ENCODE data around the gene MZF1.

The MZF1 gene

GRCh38 chr19:58561373-58562121 lies 11.6 kb downstream of the MZF1 start:
- H3K4me2 ChIP-seq (ENCODE audit: insufficient read depth, low read length): no peak overlapping the region
- peaks cover 16% of the 10 kb centered on the region for H4K20me1 ChIP-seq (ENCODE audit: insufficient read depth, low read length)

DNA sequence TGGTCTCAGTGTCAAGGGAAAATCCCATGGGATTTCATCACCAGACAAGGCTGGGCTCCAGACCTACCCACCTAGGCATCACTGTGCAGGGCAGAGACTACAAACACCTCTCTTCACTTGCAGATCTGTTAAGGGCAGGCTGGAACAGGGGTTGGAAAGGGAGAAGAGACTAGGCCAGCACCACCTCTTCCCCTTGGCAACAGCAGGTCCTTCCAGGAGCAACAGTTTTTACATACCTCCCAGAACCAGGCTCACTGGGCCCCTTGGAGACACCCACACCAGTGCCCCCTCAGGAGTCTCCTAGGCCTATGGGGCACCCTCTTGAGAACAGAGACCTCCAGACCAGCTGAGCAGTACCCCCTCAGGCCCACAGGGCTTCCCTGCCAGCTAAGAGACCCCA lies 12.2 kb downstream of the MZF1 start:
- no peak for ATAC-seq (ENCODE audit: insufficient read depth, low read depth)
- H3K27me3 ChIP-seq (ENCODE audit: insufficient read depth, low read length, poor library complexity): no peaks in the 10 kb centered on the region
- 0 out of 2 replicates have a peak overlapping the region, but pooled peaks have one; percentile 80 for H3K4me2 ChIP-seq (ENCODE audit: insufficient read depth, low read length)

More at GRCh38 chr19:58561373-58562121, 11.6 kb downstream of the MZF1 start:
- no peaks in the 10 kb centered on the region for H3K9me3 ChIP-seq (ENCODE audit: insufficient read depth, low read length, severe bottlenecking)
- TF ChIP-seq EZH2 (IDR thresholded peaks at IDR 0.05; ENCODE audit: borderline replicate concordance, low read depth, low read length, severe bottlenecking): no peak
- TF ChIP-seq CTCF (IDR thresholded peaks at IDR 0.05; ENCODE audit: borderline replicate concordance, extremely low read depth, low read length, poor library complexity, severe bottlenecking): no peak
- H3K9ac ChIP-seq (ENCODE audit: low read depth, low read length): no peak overlapping the region
- H3K36me3 ChIP-seq (ENCODE audit: insufficient read depth, low read length): peaks cover 27% of the 10 kb centered on the region
- ATAC-seq (ENCODE audit: insufficient read depth, low read depth) (no peak), DNase-seq (no peak)
- no peak overlapping the region for H2AFZ ChIP-seq (ENCODE audit: low read depth, low read length)
- H3K4me3 ChIP-seq (ENCODE audit: low read depth in 1 of 2, low read length in 2 of 2): no peak overlapping the region
- no peak overlapping the region for H3K27ac ChIP-seq (ENCODE audit: low read length)
- peaks cover 59% of the 10 kb centered on the region for H3K79me2 ChIP-seq (ENCODE audit: insufficient read depth, low read length)
- H3K27me3 ChIP-seq (ENCODE audit: insufficient read depth, low read length, poor library complexity): no peaks in the 10 kb centered on the region
- H3K4me1 ChIP-seq (ENCODE audit: insufficient read depth, low read length): peaks cover 28% of the 10 kb centered on the region

GRCh38 chr19:58560007-58560887 lies 12.9 kb downstream of the MZF1 start:
- DNase-seq (no peak), ATAC-seq (ENCODE audit: insufficient read depth, low read depth) (no peak)
- peaks cover 71% of the 10 kb centered on the region for H3K79me2 ChIP-seq (ENCODE audit: insufficient read depth, low read length)
- peak overlapping the region; percentile 77 for H2AFZ ChIP-seq (ENCODE audit: low read depth, low read length)
- H3K9me3 ChIP-seq (ENCODE audit: insufficient read depth, low read length, severe bottlenecking): no peaks in the 10 kb centered on the region
- H3K4me2 ChIP-seq (ENCODE audit: insufficient read depth, low read length): peak overlapping the region; percentile 80
- TF ChIP-seq CTCF (IDR thresholded peaks at IDR 0.05; ENCODE audit: borderline replicate concordance, extremely low read depth, low read length, poor library complexity, severe bottlenecking) (no peak), EZH2 (IDR thresholded peaks at IDR 0.05; ENCODE audit: borderline replicate concordance, low read depth, low read length, severe bottlenecking) (no peak)
- H3K27me3 ChIP-seq (ENCODE audit: insufficient read depth, low read length, poor library complexity): no peaks in the 10 kb centered on the region
- H3K9ac ChIP-seq (ENCODE audit: low read depth, low read length): peak overlapping the region; percentile 96
- peak overlapping the region; percentile 98 for H3K27ac ChIP-seq (ENCODE audit: low read length)
- peaks cover 41% of the 10 kb centered on the region for H3K4me1 ChIP-seq (ENCODE audit: insufficient read depth, low read length)
- peak overlapping the region; percentile 64 to 81; a peak in 3 of 4 replicates for H3K4me3 ChIP-seq (ENCODE audit: low read depth in 1 of 2, low read length in 2 of 2)
- peaks cover 38% of the 10 kb centered on the region for H3K36me3 ChIP-seq (ENCODE audit: insufficient read depth, low read length)
- H4K20me1 ChIP-seq (ENCODE audit: insufficient read depth, low read length): peaks cover 20% of the 10 kb centered on the region

More for the DNA sequence above, 12.2 kb downstream of the MZF1 start:
- Histone ChIP-seq H2AFZ (ENCODE audit: low read depth, low read length) (no peak overlapping the region), H3K79me2 (ENCODE audit: insufficient read depth, low read length) (peaks cover 65% of the 10 kb centered on the region), H3K36me3 (ENCODE audit: insufficient read depth, low read length) (peaks cover 33% of the 10 kb centered on the region), H3K4me1 (ENCODE audit: insufficient read depth, low read length) (peaks cover 34% of the 10 kb centered on the region), H3K27ac (ENCODE audit: low read length) (0 out of 2 replicates have a peak overlapping the region, but pooled peaks have one; percentile 2), H3K9me3 (ENCODE audit: insufficient read depth, low read length, severe bottlenecking) (no peaks in the 10 kb centered on the region), H4K20me1 (ENCODE audit: insufficient read depth, low read length) (peaks cover 20% of the 10 kb centered on the region), H3K9ac (ENCODE audit: low read depth, low read length) (no peak overlapping the region), H3K4me3 (ENCODE audit: low read depth in 1 of 2, low read length in 2 of 2) (no peak overlapping the region)
- TF ChIP-seq EZH2 (IDR thresholded peaks at IDR 0.05; ENCODE audit: borderline replicate concordance, low read depth, low read length, severe bottlenecking): no peak
- no peak for TF ChIP-seq CTCF (IDR thresholded peaks at IDR 0.05; ENCODE audit: borderline replicate concordance, extremely low read depth, low read length, poor library complexity, severe bottlenecking)
- DNase-seq: no peak
